ENCODE data around the gene GABRG3. TPM values are rescaled to one million over a fixed set of nuclear protein-coding genes. Genes with fewer than 3 reads are reported as not detected.

GABRG3 gene
- total RNA-seq, 1 donor from 2014 or later: 0.54 TPM

DNA sequence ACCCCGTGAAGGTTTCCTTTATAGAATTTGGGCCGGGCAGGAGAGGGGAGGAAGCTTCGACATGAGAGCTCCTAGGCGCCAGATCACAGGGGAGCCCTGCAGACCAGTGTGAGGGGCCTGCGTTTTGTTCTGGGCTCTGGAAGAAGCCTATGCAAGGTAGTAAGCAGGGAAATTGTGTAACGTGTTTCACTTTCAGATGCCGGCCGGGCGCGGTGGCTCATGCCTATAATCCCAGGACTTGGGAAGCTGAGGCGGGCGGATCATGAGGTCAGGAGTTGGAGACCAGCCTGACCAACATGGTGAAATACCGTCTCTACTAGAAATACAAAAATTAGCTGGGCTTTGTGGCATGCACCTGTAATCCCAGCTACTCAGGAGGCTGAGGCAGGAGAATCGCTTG lies 65.2 kb downstream of the GABRG3 start:
- DNase-seq (ENCODE audit: low read depth): no peak

DNA sequence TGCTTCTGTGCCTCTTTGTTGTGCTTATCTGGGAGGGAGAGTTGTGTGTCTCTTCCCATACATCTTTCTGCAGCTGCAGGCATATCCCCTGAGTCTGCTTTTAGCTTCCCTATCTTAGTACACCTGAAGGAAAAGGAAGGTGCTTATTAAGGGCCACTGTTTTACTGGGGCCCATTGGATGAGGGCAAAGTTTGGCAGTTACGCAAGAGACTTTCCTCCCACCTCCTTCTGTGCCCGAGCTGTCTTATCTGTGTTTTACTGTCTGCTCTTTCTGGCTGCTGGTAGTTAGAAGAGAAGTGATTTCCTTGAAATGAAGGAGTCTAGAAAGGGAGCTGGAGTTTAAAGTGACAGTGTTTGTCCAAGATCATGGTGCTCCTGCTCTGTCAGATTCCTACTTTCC lies 66.5 kb downstream of the GABRG3 start:
- Mint-ChIP-seq H3K27ac (ENCODE audit: unreplicated experiment) (no peak overlapping the region), H3K4me3 (ENCODE audit: unreplicated experiment) (no peak overlapping the region), H3K4me1 (ENCODE audit: low read depth, unreplicated experiment) (no peaks in the 10 kb centered on the region), H3K9me3 (ENCODE audit: unreplicated experiment) (peaks cover 7% of the 10 kb centered on the region), H3K36me3 (ENCODE audit: low read depth, unreplicated experiment) (no peaks in the 10 kb centered on the region), H3K27me3 (ENCODE audit: low read depth, unreplicated experiment) (peaks cover 14% of the 10 kb centered on the region)
- FAIRE-seq: no peak
- no peak overlapping the region for H2AFZ ChIP-seq (ENCODE audit: low read depth, low read length)
- DNase-seq (ENCODE audit: low read depth): no peak
- H3K4me2 ChIP-seq (ENCODE audit: low read length): no peak overlapping the region
- no peaks in the 10 kb centered on the region for H4K20me1 ChIP-seq (ENCODE audit: insufficient read depth, low read length)
- H3K79me2 ChIP-seq (ENCODE audit: insufficient read depth, low read length): no peaks in the 10 kb centered on the region
- no peak overlapping the region for H3K4me3 ChIP-seq (ENCODE audit: insufficient read depth, low read depth, low read length)
- H3K36me3 ChIP-seq (ENCODE audit: insufficient read depth, low read length): no peaks in the 10 kb centered on the region
- H3K27ac ChIP-seq (ENCODE audit: low read depth, low read length): no peak overlapping the region
- H3K9me3 ChIP-seq (ENCODE audit: insufficient read depth, low read depth, low read length): no peaks in the 10 kb centered on the region
- no peak overlapping the region for H3K9ac ChIP-seq (ENCODE audit: low read length)
- H3K27me3 ChIP-seq (ENCODE audit: insufficient read depth, low read length): no peaks in the 10 kb centered on the region
- no peaks in the 10 kb centered on the region for H3K4me1 ChIP-seq (ENCODE audit: insufficient read depth, low read length)
- no peak for TF ChIP-seq EZH2 (IDR thresholded peaks at IDR 0.05; ENCODE audit: insufficient read depth, low read length)
- TF ChIP-seq, protein P1, sequence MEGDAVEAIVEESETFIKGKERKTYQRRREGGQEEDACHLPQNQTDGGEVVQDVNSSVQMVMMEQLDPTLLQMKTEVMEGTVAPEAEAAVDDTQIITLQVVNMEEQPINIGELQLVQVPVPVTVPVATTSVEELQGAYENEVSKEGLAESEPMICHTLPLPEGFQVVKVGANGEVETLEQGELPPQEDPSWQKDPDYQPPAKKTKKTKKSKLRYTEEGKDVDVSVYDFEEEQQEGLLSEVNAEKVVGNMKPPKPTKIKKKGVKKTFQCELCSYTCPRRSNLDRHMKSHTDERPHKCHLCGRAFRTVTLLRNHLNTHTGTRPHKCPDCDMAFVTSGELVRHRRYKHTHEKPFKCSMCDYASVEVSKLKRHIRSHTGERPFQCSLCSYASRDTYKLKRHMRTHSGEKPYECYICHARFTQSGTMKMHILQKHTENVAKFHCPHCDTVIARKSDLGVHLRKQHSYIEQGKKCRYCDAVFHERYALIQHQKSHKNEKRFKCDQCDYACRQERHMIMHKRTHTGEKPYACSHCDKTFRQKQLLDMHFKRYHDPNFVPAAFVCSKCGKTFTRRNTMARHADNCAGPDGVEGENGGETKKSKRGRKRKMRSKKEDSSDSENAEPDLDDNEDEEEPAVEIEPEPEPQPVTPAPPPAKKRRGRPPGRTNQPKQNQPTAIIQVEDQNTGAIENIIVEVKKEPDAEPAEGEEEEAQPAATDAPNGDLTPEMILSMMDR (IDR thresholded peaks at IDR 0.05; ENCODE audit: insufficient read depth, low read depth, low read length): no peak

More for the DNA sequence above, 65.2 kb downstream of the GABRG3 start:
- H3K27me3 Mint-ChIP-seq (ENCODE audit: low read depth, unreplicated experiment): peaks cover 11% of the 10 kb centered on the region
- no peak overlapping the region for H3K27ac Mint-ChIP-seq (ENCODE audit: unreplicated experiment)
- H3K27ac ChIP-seq (ENCODE audit: low read depth, low read length): no peak overlapping the region
- no peak overlapping the region for H3K4me3 Mint-ChIP-seq (ENCODE audit: unreplicated experiment)
- H3K9ac ChIP-seq (ENCODE audit: low read length): no peak overlapping the region
- H3K4me3 ChIP-seq (ENCODE audit: insufficient read depth, low read depth, low read length): no peak overlapping the region
- TF ChIP-seq, protein P1 (IDR thresholded peaks at IDR 0.05; ENCODE audit: insufficient read depth, low read depth, low read length): no peak
- no peak for TF ChIP-seq EZH2 (IDR thresholded peaks at IDR 0.05; ENCODE audit: insufficient read depth, low read length)
- H3K36me3 ChIP-seq (ENCODE audit: insufficient read depth, low read length): no peaks in the 10 kb centered on the region
- H3K4me1 ChIP-seq (ENCODE audit: insufficient read depth, low read length): no peaks in the 10 kb centered on the region
- H2AFZ ChIP-seq (ENCODE audit: low read depth, low read length): no peak overlapping the region
- H3K9me3 Mint-ChIP-seq (ENCODE audit: unreplicated experiment): peaks cover 7% of the 10 kb centered on the region
- no peaks in the 10 kb centered on the region for H3K27me3 ChIP-seq (ENCODE audit: insufficient read depth, low read length)
- H3K79me2 ChIP-seq (ENCODE audit: insufficient read depth, low read length): no peaks in the 10 kb centered on the region
- H3K4me1 Mint-ChIP-seq (ENCODE audit: low read depth, unreplicated experiment): no peaks in the 10 kb centered on the region
- H3K36me3 Mint-ChIP-seq (ENCODE audit: low read depth, unreplicated experiment): no peaks in the 10 kb centered on the region
- no peaks in the 10 kb centered on the region for H4K20me1 ChIP-seq (ENCODE audit: insufficient read depth, low read length)
- FAIRE-seq: no peak
- no peak overlapping the region for H3K4me2 ChIP-seq (ENCODE audit: low read length)
- H3K9me3 ChIP-seq (ENCODE audit: insufficient read depth, low read depth, low read length): no peaks in the 10 kb centered on the region

DNA sequence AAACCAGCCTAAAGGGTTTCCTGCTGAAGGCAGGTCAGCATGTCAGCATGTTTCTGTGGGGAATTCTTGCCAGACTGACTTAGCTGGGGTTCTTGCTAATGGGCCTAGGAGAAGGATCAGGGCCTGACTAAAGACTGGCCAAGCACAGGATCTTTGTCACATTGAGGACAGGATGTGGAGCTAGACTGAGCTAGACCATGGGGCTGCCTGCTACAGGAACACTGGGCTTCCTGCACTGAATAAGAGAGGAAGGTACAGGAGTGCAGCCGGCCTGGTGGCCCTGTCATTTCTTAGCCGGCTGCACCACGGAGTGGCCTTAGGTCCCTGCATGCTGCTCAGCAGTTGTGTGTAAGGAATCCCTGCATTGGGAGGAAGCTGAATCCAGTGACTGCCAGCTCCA lies 68.2 kb downstream of the GABRG3 start:
- Histone ChIP-seq H3K9me3 (ENCODE audit: insufficient read depth, low read depth, low read length) (no peaks in the 10 kb centered on the region), H3K79me2 (ENCODE audit: insufficient read depth, low read length) (no peaks in the 10 kb centered on the region), H3K27me3 (ENCODE audit: insufficient read depth, low read length) (no peaks in the 10 kb centered on the region), H3K9ac (ENCODE audit: low read length) (no peak overlapping the region), H3K4me2 (ENCODE audit: low read length) (no peak overlapping the region), H3K27ac (ENCODE audit: low read depth, low read length) (no peak overlapping the region), H3K4me1 (ENCODE audit: insufficient read depth, low read length) (no peaks in the 10 kb centered on the region), H3K4me3 (ENCODE audit: insufficient read depth, low read depth, low read length) (no peak overlapping the region), H2AFZ (ENCODE audit: low read depth, low read length) (no peak overlapping the region), H3K36me3 (ENCODE audit: insufficient read depth, low read length) (no peaks in the 10 kb centered on the region), H4K20me1 (ENCODE audit: insufficient read depth, low read length) (no peaks in the 10 kb centered on the region)
- no peak for DNase-seq (ENCODE audit: low read depth)
- H3K9me3 Mint-ChIP-seq (ENCODE audit: unreplicated experiment): peaks cover 7% of the 10 kb centered on the region
- H3K4me3 Mint-ChIP-seq (ENCODE audit: unreplicated experiment): no peak overlapping the region
- H3K36me3 Mint-ChIP-seq (ENCODE audit: low read depth, unreplicated experiment): no peaks in the 10 kb centered on the region
- no peak for FAIRE-seq
- no peak overlapping the region for H3K27ac Mint-ChIP-seq (ENCODE audit: unreplicated experiment)
- H3K4me1 Mint-ChIP-seq (ENCODE audit: low read depth, unreplicated experiment): no peaks in the 10 kb centered on the region
- peaks cover 15% of the 10 kb centered on the region for H3K27me3 Mint-ChIP-seq (ENCODE audit: low read depth, unreplicated experiment)
- TF ChIP-seq EZH2 (IDR thresholded peaks at IDR 0.05; ENCODE audit: insufficient read depth, low read length): no peak
- TF ChIP-seq, protein P1 (IDR thresholded peaks at IDR 0.05; ENCODE audit: insufficient read depth, low read depth, low read length): no peak

Data from astrocyte (in vitro differentiated cells and primary cell).